ENCODE results near the gene ARHGAP40.

GRCh38 chr20:38671701-38672292 lies 70.2 kb downstream of the ARHGAP40 start:
- TF ChIP-seq CTCF (conservative IDR thresholded peaks at IDR 0.05; ENCODE audit: low read depth in 2 of 2): no peak
- TF ChIP-seq EZH2 (IDR thresholded peaks at IDR 0.05; ENCODE audit: low read depth, unreplicated experiment): peak; percentile 13
- no peak for TF ChIP-seq NANOG (IDR thresholded peaks at IDR 0.05; ENCODE audit: borderline replicate concordance)
- no peak for TF ChIP-seq POLR2AphosphoS5 (IDR thresholded peaks at IDR 0.05; ENCODE audit: low read depth)
- no peak for TF ChIP-seq REST (IDR thresholded peaks at IDR 0.05; ENCODE audit: unreplicated experiment)
- no peak for TF ChIP-seq EZH2phosphoT487 (IDR thresholded peaks at IDR 0.05; ENCODE audit: unreplicated experiment)
- no peak for TF ChIP-seq CREB1 (CRISPR knock-in tag; IDR thresholded peaks at IDR 0.05; ENCODE audit: low read depth)
- no peak for TF ChIP-seq ETS1 (IDR thresholded peaks at IDR 0.05)
- TF ChIP-seq STAT1 (IDR thresholded peaks at IDR 0.05; ENCODE audit: unreplicated experiment): no peak
- no peak for TF ChIP-seq ZNF114 (CRISPR knock-in tag; IDR thresholded peaks at IDR 0.05)
